SJSA1 (cell line): ENCODE results near the gene SNX1. TPM values are rescaled to one million over a fixed set of nuclear protein-coding genes. Genes with fewer than 3 reads are reported as not detected.

Experiments used
- DNase-seq, 2 experiments: peaks; one replicate each; pipeline ENCODE4 v3.0.0-alpha.2; 2015 to 2020; ENCODE audit warnings: low spot score in 2 of 2, low read depth in 1 of 2
- H3K27ac ChIP-seq: fragments of 250-450 bp; sonication (Bioruptor Pico); 2 replicates; pipeline ENCODE4 v1.5.1; 2020; ENCODE audit warnings: mild to moderate bottlenecking, moderate library complexity
- H3K27me3 ChIP-seq: fragments of 250-450 bp; sonication (Bioruptor Pico); replicated peaks from 2 replicates; pipeline ENCODE4 v1.5.1; 2020; ENCODE audit warnings: mild to moderate bottlenecking, moderate library complexity
- H3K36me3 ChIP-seq: fragments of 250-450 bp; sonication (Bioruptor Pico); 2 replicates; pipeline ENCODE4 v1.5.1; 2020; ENCODE audit warnings: mild to moderate bottlenecking
- H3K4me1 ChIP-seq: fragments of 250-450 bp; sonication (Bioruptor Pico); replicated peaks from 2 replicates; pipeline ENCODE4 v1.6.1; 2021; ENCODE audit warnings: mild to moderate bottlenecking
- H3K4me3 ChIP-seq: fragments of 250-450 bp; sonication (Bioruptor Pico); 2 replicates; pipeline ENCODE4 v1.5.1; 2020; ENCODE audit warnings: mild to moderate bottlenecking
- H3K9me3 ChIP-seq: fragments of 250-450 bp; sonication (Bioruptor Pico); replicated peaks from 2 replicates; pipeline ENCODE4 v1.5.1; 2020; ENCODE audit warnings: mild to moderate bottlenecking
- total RNA-seq: library from RNA; depleted of rRNA; stranded (reverse); fragments of >200 nt; shearing (Covaris generic); gene quantifications from 2 replicates; pipeline ENCODE4 v1.2.3, GENCODE V29; 2014

SNX1 gene
- total RNA-seq, 1 experiment from 2014 or later, result 39.5 TPM

GRCh38 chr15:64134345-64134829 lies 38.6 kb downstream of the SNX1 start:
- Histone ChIP-seq H3K27me3 (no peaks in the 10 kb centered on the region), H3K36me3 (peaks cover 90% of the 10 kb centered on the region), H3K4me3 (no peak overlapping the region), H3K4me1 (no peaks in the 10 kb centered on the region), H3K9me3 (no peaks in the 10 kb centered on the region), H3K27ac (no peak overlapping the region)
- no peak for DNase-seq

GRCh38 chr15:64136347-64136746 lies 40.6 kb downstream of the SNX1 start:
- H3K4me1 ChIP-seq, result no peaks in the 10 kb centered on the region
- DNase-seq, result no peak
- peaks cover 83% of the 10 kb centered on the region for H3K36me3 ChIP-seq
- no peak overlapping the region for H3K27ac ChIP-seq
- H3K4me3 ChIP-seq, result no peak overlapping the region
- H3K9me3 ChIP-seq, result no peaks in the 10 kb centered on the region
- no peaks in the 10 kb centered on the region for H3K27me3 ChIP-seq

GRCh38 chr15:64137226-64137833 lies 41.5 kb downstream of the SNX1 start:
- H3K9me3 ChIP-seq, result no peaks in the 10 kb centered on the region
- no peak overlapping the region for H3K4me3 ChIP-seq
- no peak overlapping the region for H3K27ac ChIP-seq
- DNase-seq, result no peak
- H3K4me1 ChIP-seq, result no peaks in the 10 kb centered on the region
- peaks cover 79% of the 10 kb centered on the region for H3K36me3 ChIP-seq
- no peaks in the 10 kb centered on the region for H3K27me3 ChIP-seq

- Histone ChIP-seq H3K4me1 (no peaks in the 10 kb centered on the region), H3K9me3 (no peaks in the 10 kb centered on the region), H3K27ac (no peak overlapping the region), H3K36me3 (peaks cover 75% of the 10 kb centered on the region), H3K27me3 (no peaks in the 10 kb centered on the region), H3K4me3 (no peak overlapping the region)
- no peak for DNase-seq
These were observed 42.7 kb downstream of the SNX1 start for GRCh38 chr15:64138331-64138941.

GRCh38 chr15:64141798-64142512 lies 46.2 kb downstream of the SNX1 start:
- no peak for DNase-seq
- peaks cover 56% of the 10 kb centered on the region for H3K36me3 ChIP-seq
- H3K9me3 ChIP-seq, result no peaks in the 10 kb centered on the region
- no peak overlapping the region for H3K4me3 ChIP-seq
- no peak overlapping the region for H3K27ac ChIP-seq
- H3K27me3 ChIP-seq, result no peaks in the 10 kb centered on the region
- peaks cover 3% of the 10 kb centered on the region for H3K4me1 ChIP-seq

GRCh38 chr15:64143276-64143675 lies 47.5 kb downstream of the SNX1 start:
- Histone ChIP-seq H3K36me3 (peaks cover 45% of the 10 kb centered on the region), H3K27me3 (no peaks in the 10 kb centered on the region), H3K9me3 (no peaks in the 10 kb centered on the region), H3K4me3 (no peak overlapping the region), H3K27ac (no peak overlapping the region), H3K4me1 (peaks cover 7% of the 10 kb centered on the region)
- DNase-seq, result no peak

GRCh38 chr15:64144192-64144564 lies 48.4 kb downstream of the SNX1 start:
- no peak for DNase-seq

GRCh38 chr15:64144565-64145281 lies 48.9 kb downstream of the SNX1 start:
- H3K4me1 ChIP-seq, result peaks cover 7% of the 10 kb centered on the region
- H3K36me3 ChIP-seq, result peaks cover 39% of the 10 kb centered on the region
- no peaks in the 10 kb centered on the region for H3K9me3 ChIP-seq
- H3K27me3 ChIP-seq, result no peaks in the 10 kb centered on the region
- no peak overlapping the region for H3K27ac ChIP-seq
- H3K4me3 ChIP-seq, result no peak overlapping the region
- DNase-seq, result no peak

More at GRCh38 chr15:64144192-64144564, 48.4 kb downstream of the SNX1 start:
- Histone ChIP-seq H3K27me3 (no peaks in the 10 kb centered on the region), H3K27ac (no peak overlapping the region), H3K4me1 (peaks cover 7% of the 10 kb centered on the region), H3K9me3 (no peaks in the 10 kb centered on the region), H3K36me3 (peaks cover 39% of the 10 kb centered on the region), H3K4me3 (no peak overlapping the region)

GRCh38 chr15:64146041-64146440 lies 50.3 kb downstream of the SNX1 start:
- H3K4me3 ChIP-seq, result no peak overlapping the region
- H3K27me3 ChIP-seq, result no peaks in the 10 kb centered on the region
- peaks cover 30% of the 10 kb centered on the region for H3K36me3 ChIP-seq
- no peaks in the 10 kb centered on the region for H3K9me3 ChIP-seq
- no peak overlapping the region for H3K27ac ChIP-seq
- no peak for DNase-seq
- peaks cover 9% of the 10 kb centered on the region for H3K4me1 ChIP-seq

GRCh38 chr15:64146520-64146884 lies 50.7 kb downstream of the SNX1 start:
- Histone ChIP-seq H3K4me1 (peaks cover 11% of the 10 kb centered on the region), H3K27me3 (no peaks in the 10 kb centered on the region), H3K27ac (no peak overlapping the region), H3K36me3 (peaks cover 25% of the 10 kb centered on the region), H3K4me3 (no peak overlapping the region), H3K9me3 (no peaks in the 10 kb centered on the region)
- no peak for DNase-seq

- H3K27me3 ChIP-seq, result peaks cover 5% of the 10 kb centered on the region
- no peak overlapping the region for H3K27ac ChIP-seq
- peaks cover 21% of the 10 kb centered on the region; the same call in 1 of the 2 replicates for H3K36me3 ChIP-seq
- DNase-seq, result no peak
- no peak overlapping the region for H3K4me3 ChIP-seq
- H3K9me3 ChIP-seq, result no peaks in the 10 kb centered on the region
- peaks cover 17% of the 10 kb centered on the region for H3K4me1 ChIP-seq
These were observed 51.3 kb downstream of the SNX1 start for GRCh38 chr15:64146885-64147681.

GRCh38 chr15:64148168-64148567 lies 52.4 kb downstream of the SNX1 start:
- Histone ChIP-seq H3K36me3 (peaks cover 16% of the 10 kb centered on the region; the same call in 1 of the 2 replicates), H3K4me3 (no peak overlapping the region), H3K27ac (no peak overlapping the region), H3K4me1 (peaks cover 20% of the 10 kb centered on the region), H3K27me3 (peaks cover 14% of the 10 kb centered on the region), H3K9me3 (no peaks in the 10 kb centered on the region)
- no peak for DNase-seq

GRCh38 chr15:64148581-64148980 lies 52.8 kb downstream of the SNX1 start:
- Histone ChIP-seq H3K27ac (no peak overlapping the region), H3K4me3 (no peak overlapping the region), H3K4me1 (peaks cover 20% of the 10 kb centered on the region), H3K36me3 (peaks cover 12% of the 10 kb centered on the region; the same call in 1 of the 2 replicates), H3K27me3 (peaks cover 14% of the 10 kb centered on the region), H3K9me3 (no peaks in the 10 kb centered on the region)
- DNase-seq, result no peak
